SK-N-SH (cell line): ENCODE data around the gene NUMB.
"Not testable (repeated sequence)": the region's sequence is repeated elsewhere in the genome, so short reads cannot be mapped to it uniquely, and the experiment has no call there.

Source experiments
- EP300 ChIP-seq, 2 experiments: IDR thresholded peaks; 2 replicates each; pipeline versions ENCODE4 v1.4.0 to v1.6.1; 2012; ENCODE audit warnings: borderline replicate concordance in 1 of 2, low read depth in 1 of 2, low read length in 1 of 2
- MXI1 ChIP-seq: IDR thresholded peaks from 2 replicates; pipeline ENCODE4 v1.6.1; 2012; ENCODE audit warnings: mild to moderate bottlenecking, low read depth, low read length, improper control_type of control experiment
- TAF1 ChIP-seq: IDR thresholded peaks from 2 replicates; pipeline ENCODE4 v1.6.1; 2012; ENCODE audit warnings: low read depth, mild to moderate bottlenecking, low read length, moderate library complexity, borderline replicate concordance
- TF ChIP-seq, protein P1 (sequence below): fragments of 150-350 bp; IDR thresholded peaks from 2 replicates; pipeline ENCODE4 v1.6.1; 2017; ENCODE audit warnings: antibody characterized with exemption, low read length, low read depth, borderline replicate concordance

DNA sequence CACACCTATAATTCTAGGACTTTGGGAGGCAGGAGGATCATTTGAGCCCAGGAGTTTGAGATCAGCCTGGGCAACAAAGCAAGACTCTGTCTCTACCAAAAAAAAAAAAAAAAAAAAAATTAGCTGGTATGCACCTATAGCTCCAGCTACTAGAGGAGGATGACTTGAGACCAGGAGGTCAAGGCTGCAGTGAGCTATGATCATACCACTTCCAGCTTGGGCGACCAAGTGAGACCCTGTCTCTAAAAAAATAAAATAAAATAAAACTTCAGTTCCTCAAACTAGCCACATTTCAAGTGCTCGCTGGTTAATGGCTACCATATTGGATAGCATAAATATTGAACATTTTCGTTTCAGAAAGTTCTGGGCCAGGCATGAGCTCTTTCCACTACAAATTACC, 70.5 kb downstream of the NUMB start:
- TF ChIP-seq, protein P1, sequence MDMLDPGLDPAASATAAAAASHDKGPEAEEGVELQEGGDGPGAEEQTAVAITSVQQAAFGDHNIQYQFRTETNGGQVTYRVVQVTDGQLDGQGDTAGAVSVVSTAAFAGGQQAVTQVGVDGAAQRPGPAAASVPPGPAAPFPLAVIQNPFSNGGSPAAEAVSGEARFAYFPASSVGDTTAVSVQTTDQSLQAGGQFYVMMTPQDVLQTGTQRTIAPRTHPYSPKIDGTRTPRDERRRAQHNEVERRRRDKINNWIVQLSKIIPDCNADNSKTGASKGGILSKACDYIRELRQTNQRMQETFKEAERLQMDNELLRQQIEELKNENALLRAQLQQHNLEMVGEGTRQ: not testable (repeated sequence)
- TF ChIP-seq EP300 (IDR thresholded peaks at IDR 0.05; ENCODE audit: borderline replicate concordance in 1 of 2, low read depth in 1 of 2, low read length in 1 of 2); MXI1; TAF1: not testable (repeated sequence)
